ENCODE measurements around the gene FILIP1L.

FILIP1L gene

GRCh38 chr3:99921986-99922385 is 192.3 kb downstream of the FILIP1L start:
- no peak for DNase-seq (ENCODE audit: low read depth)

- DNase-seq (ENCODE audit: low read depth): no peak
Observed at GRCh38 chr3:99921377-99921695, 193.0 kb downstream of the FILIP1L start.

GRCh38 chr3:99920481-99921376 is 193.6 kb downstream of the FILIP1L start:
- peak; percentile 18 for DNase-seq (ENCODE audit: low read depth)

- no peak for DNase-seq (ENCODE audit: low read depth)
Observed at GRCh38 chr3:99919694-99920093, 194.6 kb downstream of the FILIP1L start.

- no peak for DNase-seq (ENCODE audit: low read depth)
Observed at GRCh38 chr3:99918715-99919114, 195.6 kb downstream of the FILIP1L start.

- no peak for DNase-seq (ENCODE audit: low read depth)
Observed at GRCh38 chr3:99915906-99916432, 198.3 kb downstream of the FILIP1L start.

- no peak for DNase-seq (ENCODE audit: low read depth)
Observed at GRCh38 chr3:99911433-99911832, 202.9 kb downstream of the FILIP1L start.

- DNase-seq (ENCODE audit: low read depth): no peak
Observed at GRCh38 chr3:99910752-99911290, 203.5 kb downstream of the FILIP1L start.

GRCh38 chr3:99909714-99910495 is 204.4 kb downstream of the FILIP1L start:
- DNase-seq (ENCODE audit: low read depth): peak; percentile 88

GRCh38 chr3:99907959-99908544 is 206.2 kb downstream of the FILIP1L start:
- no peak for DNase-seq (ENCODE audit: low read depth)

- DNase-seq (ENCODE audit: low read depth): no peak
Observed at GRCh38 chr3:99903869-99904268, 210.4 kb downstream of the FILIP1L start.

- peak; percentile 80 for DNase-seq (ENCODE audit: low read depth)
Observed at GRCh38 chr3:99902091-99902490, 212.2 kb downstream of the FILIP1L start.

GRCh38 chr3:99901200-99901926 is 212.9 kb downstream of the FILIP1L start:
- DNase-seq (ENCODE audit: low read depth): peak; percentile 98

GRCh38 chr3:99900248-99900647 is 214.1 kb downstream of the FILIP1L start:
- no peak for DNase-seq (ENCODE audit: low read depth)

GRCh38 chr3:99899603-99900002 is 214.7 kb downstream of the FILIP1L start:
- no peak for DNase-seq (ENCODE audit: low read depth)

- DNase-seq (ENCODE audit: low read depth): peak; percentile 53
Observed at GRCh38 chr3:99896482-99896881, 217.8 kb downstream of the FILIP1L start.

GRCh38 chr3:99895703-99896441 is 218.4 kb downstream of the FILIP1L start:
- peak; percentile 100 for DNase-seq (ENCODE audit: low read depth)

GRCh38 chr3:99895131-99895696 is 219.1 kb downstream of the FILIP1L start:
- peak; percentile 51 for DNase-seq (ENCODE audit: low read depth)

- DNase-seq (ENCODE audit: low read depth): no peak
Observed at GRCh38 chr3:99892332-99892731, 222.0 kb downstream of the FILIP1L start.

GRCh38 chr3:99891610-99892285 is 222.6 kb downstream of the FILIP1L start:
- no peak for DNase-seq (ENCODE audit: low read depth)
